ENCODE data around the gene KCNH1. TPM values are rescaled to one million over a fixed set of nuclear protein-coding genes. Genes with fewer than 3 reads are reported as not detected.

Gene KCNH1
- total RNA-seq, 2 experiments from 2014 or later, result not detected

DNA sequence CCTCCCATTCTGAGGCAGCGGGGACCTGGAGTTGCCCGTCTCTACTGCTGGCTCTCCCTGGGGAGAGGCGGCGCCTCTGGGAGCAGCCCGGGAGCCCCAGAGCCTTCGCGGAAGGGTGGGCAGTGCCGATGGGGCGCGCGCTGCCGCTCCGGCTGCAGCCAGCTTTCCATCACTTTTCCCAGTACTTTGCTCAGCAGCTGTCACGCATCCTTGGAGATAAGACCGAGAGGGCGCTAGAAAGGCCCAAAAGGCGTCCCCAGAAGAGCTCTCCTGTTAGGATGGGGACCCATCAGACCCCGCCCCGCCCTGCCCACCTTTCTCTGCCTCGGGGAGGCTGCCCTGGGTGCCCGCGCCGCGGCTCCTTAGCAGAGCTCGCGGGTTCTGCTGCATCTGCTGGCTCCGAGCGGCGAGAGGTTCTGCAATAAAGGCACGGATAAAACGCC lies 534 bp downstream of the KCNH1 start:
- H3K27ac Mint-ChIP-seq, result no peak overlapping the region
- H3K9me3 Mint-ChIP-seq, result no peaks in the 10 kb centered on the region
- no peaks in the 10 kb centered on the region for H3K36me3 Mint-ChIP-seq
- POLR2A ChIA-PET, result interaction anchor here (1.0 kb wide), 1 partner anchor 125 kb away, joined by 3 read pairs; no protein-coding TSS in a partner anchor
- peaks cover 10% of the 10 kb centered on the region for H3K4me1 Mint-ChIP-seq (ENCODE audit: low read depth)
- CTCF ChIA-PET, result interaction anchor here (0.6 to 4.4 kb wide), 37 partner anchors 9 to 1900 kb away, joined by 3 to 76 read pairs (median 4); partner anchors contain the start of genes RCOR3 and SLC30A1
- intact Hi-C loops (cut with micrococcal nuclease), result loop anchor here (5.0 kb wide), 1 partner anchor 666 kb away; no protein-coding TSS in a partner anchor
- H3K27me3 Mint-ChIP-seq, result peaks cover 31% of the 10 kb centered on the region
- peak; percentile 31 for DNase-seq
- H3K4me3 Mint-ChIP-seq, result peak overlapping the region; percentile 63

GRCh38 chr1:211132721-211133392 lies 1.1 kb downstream of the KCNH1 start:
- DNase-seq, result no peak
- Mint-ChIP-seq H3K4me3 (no peak overlapping the region), H3K4me1 (ENCODE audit: low read depth) (peaks cover 10% of the 10 kb centered on the region), H3K36me3 (no peaks in the 10 kb centered on the region), H3K9me3 (no peaks in the 10 kb centered on the region), H3K27me3 (peaks cover 28% of the 10 kb centered on the region), H3K27ac (no peak overlapping the region)
- POLR2A ChIA-PET, result no interaction called here
- intact Hi-C loops (cut with micrococcal nuclease), result loop anchor here (5.0 kb wide), 1 partner anchor 666 kb away; no protein-coding TSS in a partner anchor
- CTCF ChIA-PET, result interaction anchor here (0.6 to 4.4 kb wide), 15 partner anchors 12 to 1901 kb away, joined by 3 to 76 read pairs (median 4); no protein-coding TSS in a partner anchor

DNA sequence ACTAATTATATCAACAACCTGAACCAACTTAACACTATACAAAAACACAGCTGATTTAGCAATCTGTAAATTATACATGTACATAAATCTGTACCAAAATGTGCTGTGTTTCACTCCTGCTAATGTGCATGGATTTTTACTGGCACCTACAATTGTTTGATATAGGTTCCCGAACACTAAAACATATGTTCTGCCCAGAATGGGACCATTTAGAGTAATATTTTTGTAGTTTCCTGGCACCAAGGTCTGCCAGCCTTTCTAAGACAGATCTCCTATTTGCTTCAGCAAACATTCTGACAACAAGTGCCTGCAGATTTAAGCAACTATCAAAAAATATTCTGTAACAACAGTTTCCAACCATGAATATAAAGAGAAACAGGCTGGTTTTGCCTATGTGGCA lies 4.2 kb downstream of the KCNH1 start:
- Mint-ChIP-seq H3K9me3 (no peaks in the 10 kb centered on the region), H3K4me1 (ENCODE audit: low read depth) (peaks cover 10% of the 10 kb centered on the region), H3K4me3 (no peak overlapping the region), H3K36me3 (no peaks in the 10 kb centered on the region), H3K27me3 (peaks cover 15% of the 10 kb centered on the region), H3K27ac (no peak overlapping the region)
- ChIA-PET POLR2A (no interaction called here), CTCF (interaction anchor here (1.3 kb wide), 1 partner anchor 723 kb away, joined by 3 read pairs; no protein-coding TSS in a partner anchor)
- no peak for DNase-seq
- intact Hi-C loops (cut with micrococcal nuclease), result loop anchor here (5.0 kb wide), 1 partner anchor 662 kb away; no protein-coding TSS in a partner anchor

DNA sequence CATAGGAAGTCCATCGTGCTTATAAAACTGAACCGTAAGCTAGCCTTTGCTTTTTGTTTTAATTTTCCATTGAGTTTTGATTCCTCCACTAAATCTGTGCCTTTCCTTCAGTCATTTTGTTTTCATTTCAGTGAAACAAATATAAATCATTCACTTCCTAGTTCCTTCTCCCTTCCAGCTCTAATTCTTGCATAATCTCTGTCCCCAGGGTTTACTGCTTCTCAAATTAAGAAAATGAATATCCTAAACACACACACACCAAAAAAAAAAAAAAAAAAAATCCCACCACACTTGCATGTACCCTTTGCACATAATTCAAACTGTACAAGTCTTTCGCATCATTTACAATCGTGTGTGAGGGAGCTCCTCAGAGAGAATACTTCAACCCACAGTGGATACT lies 6.8 kb downstream of the KCNH1 start:
- Mint-ChIP-seq H3K36me3 (no peaks in the 10 kb centered on the region), H3K9me3 (no peaks in the 10 kb centered on the region), H3K4me3 (no peak overlapping the region), H3K27me3 (peaks cover 14% of the 10 kb centered on the region), H3K4me1 (ENCODE audit: low read depth) (no peaks in the 10 kb centered on the region), H3K27ac (no peak overlapping the region)
- CTCF ChIA-PET, result interaction anchor here (2.1 kb wide), 1 partner anchor 8 kb away, joined by 7 read pairs; no protein-coding TSS in a partner anchor
- DNase-seq, result no peak
- POLR2A ChIA-PET, result no interaction called here
- intact Hi-C loops (cut with micrococcal nuclease), result no loop called here

GRCh38 chr1:211126622-211127021 lies 7.3 kb downstream of the KCNH1 start:
- intact Hi-C loops (cut with micrococcal nuclease), result no loop called here
- ChIA-PET CTCF (interaction anchor here (1.0 to 2.1 kb wide), 2 partner anchors 9 to 16 kb away, joined by 5 to 7 read pairs; no protein-coding TSS in a partner anchor), POLR2A (no interaction called here)

GRCh38 chr1:211118407-211119102 lies 15.4 kb downstream of the KCNH1 start:
- H3K27me3 Mint-ChIP-seq, result peaks cover 25% of the 10 kb centered on the region
- DNase-seq, result no peak
- no peak overlapping the region for H3K27ac Mint-ChIP-seq
- H3K4me3 Mint-ChIP-seq, result no peak overlapping the region
- ChIA-PET POLR2A (no interaction called here), CTCF (no interaction called here)
- no peaks in the 10 kb centered on the region for H3K36me3 Mint-ChIP-seq
- intact Hi-C loops (cut with micrococcal nuclease), result no loop called here
- H3K9me3 Mint-ChIP-seq, result no peaks in the 10 kb centered on the region
- H3K4me1 Mint-ChIP-seq (ENCODE audit: low read depth), result no peaks in the 10 kb centered on the region

More at GRCh38 chr1:211126622-211127021, 7.3 kb downstream of the KCNH1 start:
- Mint-ChIP-seq H3K27ac (no peak overlapping the region), H3K9me3 (no peaks in the 10 kb centered on the region), H3K4me3 (no peak overlapping the region), H3K27me3 (peaks cover 9% of the 10 kb centered on the region), H3K36me3 (no peaks in the 10 kb centered on the region), H3K4me1 (ENCODE audit: low read depth) (no peaks in the 10 kb centered on the region)
- no peak for DNase-seq

GRCh38 chr1:211114446-211114845 lies 19.5 kb downstream of the KCNH1 start:
- Mint-ChIP-seq H3K27me3 (peaks cover 21% of the 10 kb centered on the region), H3K36me3 (no peaks in the 10 kb centered on the region), H3K27ac (no peak overlapping the region), H3K9me3 (no peaks in the 10 kb centered on the region), H3K4me3 (no peak overlapping the region), H3K4me1 (ENCODE audit: low read depth) (no peaks in the 10 kb centered on the region)
- no peak for DNase-seq
- intact Hi-C loops (cut with micrococcal nuclease), result no loop called here
- ChIA-PET POLR2A (no interaction called here), CTCF (interaction anchor here (1.3 kb wide), 1 partner anchor 20 kb away, joined by 3 read pairs; the partner anchor contains the start of gene KCNH1)

DNA sequence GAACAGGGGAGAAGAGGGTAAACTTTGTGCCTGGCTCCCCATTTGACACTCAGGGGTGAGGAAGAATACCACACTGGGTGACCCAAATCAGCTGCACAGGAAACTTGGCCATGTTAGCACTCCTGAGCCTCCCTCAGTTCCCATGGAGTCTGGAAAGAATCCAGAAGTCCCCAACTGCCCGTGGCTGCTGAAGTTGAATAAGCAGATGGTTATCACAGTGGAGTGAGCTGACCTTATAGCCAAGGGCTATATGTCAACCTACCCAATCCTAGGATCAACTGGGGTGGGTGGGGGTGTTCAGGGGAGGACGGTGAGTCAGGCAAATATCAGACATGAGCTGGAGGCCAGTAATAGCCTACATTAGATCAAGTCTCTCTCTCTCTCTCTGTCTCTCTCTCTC lies 20.4 kb downstream of the KCNH1 start:
- POLR2A ChIA-PET, result no interaction called here
- CTCF ChIA-PET, result no interaction called here
- Mint-ChIP-seq H3K4me3 (no peak overlapping the region), H3K4me1 (ENCODE audit: low read depth) (no peaks in the 10 kb centered on the region), H3K36me3 (no peaks in the 10 kb centered on the region), H3K9me3 (no peaks in the 10 kb centered on the region), H3K27ac (no peak overlapping the region), H3K27me3 (peaks cover 23% of the 10 kb centered on the region)
- DNase-seq, result no peak
- intact Hi-C loops (cut with micrococcal nuclease), result no loop called here

DNA sequence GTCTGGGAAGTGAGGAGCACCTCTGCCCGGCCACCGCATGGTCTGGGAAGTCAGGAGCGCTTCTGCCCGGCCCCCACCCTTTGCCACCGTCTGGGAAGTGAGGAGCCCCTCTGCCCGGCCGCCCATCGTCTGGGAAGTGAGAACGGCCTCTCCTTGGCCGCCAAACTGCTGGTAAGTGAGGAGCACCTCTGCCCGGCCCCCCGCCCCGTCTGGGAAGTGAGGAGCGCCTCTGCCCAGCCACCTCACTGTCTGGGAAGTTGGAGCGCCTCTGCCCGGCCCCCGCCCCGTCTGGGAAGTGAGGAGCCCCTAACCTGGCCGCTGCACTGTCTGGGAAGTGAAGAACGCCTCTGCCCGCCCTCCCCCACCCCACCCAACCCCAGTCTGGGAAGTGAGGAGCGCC lies 22.6 kb downstream of the KCNH1 start:
- POLR2A ChIA-PET, result no interaction called here
- CTCF ChIA-PET, result no interaction called here
- intact Hi-C loops (cut with micrococcal nuclease), result no loop called here
- Mint-ChIP-seq H3K27me3 (peaks cover 13% of the 10 kb centered on the region), H3K4me3 (no peak overlapping the region), H3K36me3 (no peaks in the 10 kb centered on the region), H3K27ac (no peak overlapping the region), H3K9me3 (no peaks in the 10 kb centered on the region), H3K4me1 (ENCODE audit: low read depth) (no peaks in the 10 kb centered on the region)
- no peak for DNase-seq

DNA sequence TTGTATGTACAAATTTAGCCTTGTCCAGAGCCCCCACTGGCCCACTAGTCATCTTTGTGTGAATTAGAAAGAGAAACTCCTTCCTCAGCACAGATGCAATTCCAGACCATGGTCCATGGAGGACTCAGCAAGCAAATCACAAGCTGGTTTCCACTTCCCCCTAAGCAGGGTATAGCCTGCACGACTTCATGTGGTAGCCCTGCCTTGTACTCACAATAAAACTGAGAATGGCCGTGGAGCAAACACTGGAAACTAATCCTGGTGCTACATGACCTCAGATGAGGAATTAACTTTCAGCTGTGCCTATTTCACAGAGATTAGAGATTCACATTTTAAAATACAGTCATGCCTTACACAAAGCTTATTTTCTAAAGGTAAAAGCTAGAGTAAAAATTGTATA lies 32.5 kb downstream of the KCNH1 start:
- ChIA-PET CTCF (no interaction called here), POLR2A (no interaction called here)
- H3K4me3 Mint-ChIP-seq, result no peak overlapping the region
- no peaks in the 10 kb centered on the region for H3K9me3 Mint-ChIP-seq
- DNase-seq, result no peak
- peaks cover 3% of the 10 kb centered on the region for H3K27me3 Mint-ChIP-seq
- intact Hi-C loops (cut with micrococcal nuclease), result no loop called here
- no peak overlapping the region for H3K27ac Mint-ChIP-seq
- H3K4me1 Mint-ChIP-seq (ENCODE audit: low read depth), result no peaks in the 10 kb centered on the region
- no peaks in the 10 kb centered on the region for H3K36me3 Mint-ChIP-seq

DNA sequence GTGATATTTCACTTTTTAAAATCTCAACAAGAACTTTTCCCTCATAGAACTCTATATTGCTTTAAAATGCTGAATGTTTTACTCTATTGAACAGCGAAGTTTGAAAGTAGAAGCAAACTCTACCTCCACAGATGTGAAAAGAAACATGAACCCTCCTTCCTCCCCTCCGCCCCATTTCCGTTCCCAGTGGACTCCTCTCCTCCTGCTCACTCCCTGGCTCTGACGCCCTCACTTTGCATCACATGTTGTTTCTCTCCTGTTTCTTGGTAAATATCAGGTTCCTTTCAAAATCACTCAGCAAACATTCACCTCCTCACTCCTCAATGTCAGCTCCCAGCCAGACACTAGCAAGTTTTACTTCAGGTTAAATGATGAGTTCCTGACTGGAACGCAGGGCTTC lies 34.6 kb downstream of the KCNH1 start:
- POLR2A ChIA-PET, result no interaction called here
- H3K4me1 Mint-ChIP-seq (ENCODE audit: low read depth), result no peaks in the 10 kb centered on the region
- CTCF ChIA-PET, result no interaction called here
- no peak for DNase-seq
- no peaks in the 10 kb centered on the region for H3K9me3 Mint-ChIP-seq
- H3K4me3 Mint-ChIP-seq, result no peak overlapping the region
- H3K27me3 Mint-ChIP-seq, result no peaks in the 10 kb centered on the region
- no peaks in the 10 kb centered on the region for H3K36me3 Mint-ChIP-seq
- intact Hi-C loops (cut with micrococcal nuclease), result no loop called here
- H3K27ac Mint-ChIP-seq, result no peak overlapping the region

DNA sequence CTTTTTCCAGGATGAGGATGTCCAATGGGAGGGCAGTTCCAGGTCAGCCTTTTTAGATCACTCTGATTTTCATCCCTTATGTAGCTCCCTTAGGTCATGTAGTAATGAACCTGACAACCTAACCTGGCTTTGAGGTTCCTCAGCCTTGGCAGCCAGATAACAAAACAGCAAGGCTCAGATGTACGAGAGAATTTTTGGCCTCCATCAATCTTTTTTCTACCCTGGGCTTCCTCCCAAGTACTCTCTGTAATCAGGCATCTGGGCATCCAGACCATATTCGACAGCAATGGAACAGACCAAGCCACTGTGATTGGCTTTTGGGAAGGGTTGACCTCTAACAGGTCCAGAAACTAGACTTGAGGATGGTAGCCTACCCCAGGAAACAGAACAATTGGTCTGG lies 38.6 kb downstream of the KCNH1 start:
- peaks cover 3% of the 10 kb centered on the region for H3K27me3 Mint-ChIP-seq
- H3K4me3 Mint-ChIP-seq, result no peak overlapping the region
- no peak overlapping the region for H3K27ac Mint-ChIP-seq
- DNase-seq, result no peak
- intact Hi-C loops (cut with micrococcal nuclease), result no loop called here
- no peaks in the 10 kb centered on the region for H3K9me3 Mint-ChIP-seq
- ChIA-PET POLR2A (no interaction called here), CTCF (no interaction called here)
- H3K36me3 Mint-ChIP-seq, result no peaks in the 10 kb centered on the region
- no peaks in the 10 kb centered on the region for H3K4me1 Mint-ChIP-seq (ENCODE audit: low read depth)
